ENCODE results near the gene PCCA.

- TF ChIP-seq POLR2A (IDR thresholded peaks at IDR 0.05; ENCODE audit: insufficient read depth in 1 of 2, low read depth in 2 of 2, low read length in 2 of 2) (no peak), PCBP1 (IDR thresholded peaks at IDR 0.05; ENCODE audit: borderline replicate concordance, low read depth, low read length) (no peak), ZFX (CRISPR knock-in tag; IDR thresholded peaks at IDR 0.05; ENCODE audit: low read depth) (no peak)
Observed at GRCh38 chr13:100389617-100390016, 300.7 kb downstream of the PCCA start.
